Measurements from ENCODE around the gene EPHA3.

GRCh38 chr3:89455240-89455639, 347.8 kb downstream of the EPHA3 start:
- no peak for TF ChIP-seq GATA2 (IDR thresholded peaks at IDR 0.05; ENCODE audit: low read depth, low read length)
- TF ChIP-seq GATA3 (IDR thresholded peaks at IDR 0.05; ENCODE audit: low read depth, low read length), result no peak

All from SH-SY5Y (cell line).